Measurements from ENCODE around the gene TMPRSS2. TPM values are rescaled to one million over a fixed set of nuclear protein-coding genes. Genes with fewer than 3 reads are reported as not detected.

The TMPRSS2 gene
- total and polyA plus RNA-seq, 2 of the 13 experiments (the other 11 are each of a cell fraction or from before 2014, with no cell fraction given): 1.7 to 1.8 TPM

DNA sequence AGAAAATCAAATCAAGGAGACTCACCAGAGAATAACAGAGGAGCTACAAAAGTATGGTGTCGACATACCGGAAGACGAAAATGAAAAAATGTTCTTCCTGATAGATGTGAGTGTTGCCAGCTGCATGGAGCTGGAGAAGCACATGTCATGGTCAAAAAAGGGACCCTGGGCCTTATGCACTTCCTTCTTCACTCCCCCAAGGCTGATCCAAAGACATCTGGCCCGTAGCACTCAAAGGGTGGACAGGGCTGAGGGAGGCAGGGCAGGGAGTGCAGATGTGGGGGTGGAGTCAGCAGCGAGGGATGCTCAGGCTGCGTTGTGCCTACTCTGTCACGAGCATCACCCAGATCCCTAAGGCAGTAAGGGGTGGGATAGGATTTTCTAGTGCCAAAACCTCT lies 62.5 kb downstream of the TMPRSS2 start (continued):
- no peak for TF ChIP-seq ZNF660 (CRISPR knock-in tag; IDR thresholded peaks at IDR 0.05; ENCODE audit: borderline replicate concordance, low read depth)
- no peak for TF ChIP-seq SCMH1 (CRISPR knock-in tag; IDR thresholded peaks at IDR 0.05; ENCODE audit: borderline replicate concordance)

DNA sequence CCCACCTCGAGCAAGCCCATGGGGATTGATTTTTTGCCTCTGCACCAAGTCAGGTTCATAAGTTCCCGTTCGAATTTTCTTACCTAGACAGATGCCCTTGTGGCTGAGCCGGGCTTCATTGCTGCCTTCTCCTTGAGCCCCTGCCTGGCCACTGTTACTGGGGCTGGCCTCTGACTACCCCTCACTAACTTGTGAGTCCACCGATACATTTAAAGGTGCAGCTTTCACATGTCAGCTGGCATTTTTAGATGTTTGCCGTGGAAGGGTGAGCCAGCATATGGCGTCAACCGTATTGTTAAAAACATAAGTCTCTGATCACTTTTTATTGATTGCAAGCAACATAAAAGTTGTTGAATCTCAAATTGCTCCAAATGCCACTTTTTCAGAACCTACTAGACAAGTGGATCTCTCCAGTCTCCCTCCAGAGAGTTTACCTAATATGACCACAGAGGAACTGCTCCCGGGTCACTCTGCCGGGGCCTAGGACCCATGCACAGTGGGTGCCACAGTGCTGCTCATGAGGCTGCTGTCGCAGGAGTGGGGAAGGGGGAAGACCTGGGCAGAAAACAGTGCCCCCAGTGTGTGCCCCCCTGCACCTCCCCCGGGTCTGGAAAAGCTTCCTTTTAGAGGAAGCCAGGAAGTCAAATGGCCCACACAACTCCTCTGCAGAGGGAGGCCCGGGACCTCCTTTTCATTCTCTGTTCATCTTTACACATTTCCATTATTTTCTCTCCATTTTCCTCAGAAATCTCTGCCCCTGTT lies 63.1 kb downstream of the TMPRSS2 start:
- no peaks in the 10 kb centered on the region for H3K27me3 ChIP-seq (ENCODE audit: control insufficient read depth in 1 of 2, insufficient read depth in 2 of 2, low read length in 2 of 2)
- no peaks in the 10 kb centered on the region for H3K4me1 ChIP-seq (ENCODE audit: insufficient read depth, low read length)
- 80% methylated on average over 13 of the region's 13 CpGs for WGBS (ENCODE audit: low lambda C conversion rate)
- in situ Hi-C loops (cut with HindIII; ENCODE audit: extremely low pct_ligation_motif_present, low pct_unique_long_range_greater_than_20kb) (no loop called here), intact Hi-C loops (cut with micrococcal nuclease; ENCODE audit: unreplicated experiment) (no loop called here)
- FAIRE-seq (no peak), ATAC-seq (no peak), DNase-seq (ENCODE audit: low spot score) (no peak)
- H3K4me2 ChIP-seq (ENCODE audit: low read depth, low read length): no peak overlapping the region
- H3K4me3 ChIP-seq (replicated peaks in 1 of 3; ENCODE audit: insufficient read depth in 1 of 3, low read depth in 2 of 3, low read length in 3 of 3): no peak overlapping the region
- no peaks in the 10 kb centered on the region for H3K36me3 ChIP-seq (replicated peaks in 1 of 2; ENCODE audit: control insufficient read depth in 1 of 2, insufficient read depth in 2 of 2, low read length in 2 of 2)
- ChIA-PET CTCF (ENCODE audit: low intra/inter-chr PET ratio, low total read pairs) (no interaction called here), POLR2A (no interaction called here)
- H2AFZ ChIP-seq (ENCODE audit: low read length): no peak overlapping the region
- H4K20me1 ChIP-seq (ENCODE audit: insufficient read depth, low read length): no peaks in the 10 kb centered on the region
- TF ChIP-seq ELF1 (CRISPR knock-in tag; IDR thresholded peaks at IDR 0.05): no peak
- no peak for TF ChIP-seq ZNF543 (CRISPR knock-in tag; IDR thresholded peaks at IDR 0.05)
- TF ChIP-seq RAD21 (CRISPR knock-in tag; IDR thresholded peaks at IDR 0.05): no peak
- TF ChIP-seq ZNF891 (CRISPR knock-in tag; IDR thresholded peaks at IDR 0.05): no peak
- TF ChIP-seq, protein P1, sequence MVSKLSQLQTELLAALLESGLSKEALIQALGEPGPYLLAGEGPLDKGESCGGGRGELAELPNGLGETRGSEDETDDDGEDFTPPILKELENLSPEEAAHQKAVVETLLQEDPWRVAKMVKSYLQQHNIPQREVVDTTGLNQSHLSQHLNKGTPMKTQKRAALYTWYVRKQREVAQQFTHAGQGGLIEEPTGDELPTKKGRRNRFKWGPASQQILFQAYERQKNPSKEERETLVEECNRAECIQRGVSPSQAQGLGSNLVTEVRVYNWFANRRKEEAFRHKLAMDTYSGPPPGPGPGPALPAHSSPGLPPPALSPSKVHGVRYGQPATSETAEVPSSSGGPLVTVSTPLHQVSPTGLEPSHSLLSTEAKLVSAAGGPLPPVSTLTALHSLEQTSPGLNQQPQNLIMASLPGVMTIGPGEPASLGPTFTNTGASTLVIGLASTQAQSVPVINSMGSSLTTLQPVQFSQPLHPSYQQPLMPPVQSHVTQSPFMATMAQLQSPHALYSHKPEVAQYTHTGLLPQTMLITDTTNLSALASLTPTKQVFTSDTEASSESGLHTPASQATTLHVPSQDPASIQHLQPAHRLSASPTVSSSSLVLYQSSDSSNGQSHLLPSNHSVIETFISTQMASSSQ (IDR thresholded peaks at IDR 0.05; ENCODE audit: low read depth): no peak
- TF ChIP-seq, protein P1 (CRISPR knock-in tag; IDR thresholded peaks at IDR 0.05; ENCODE audit: borderline replicate concordance): no peak
- TF ChIP-seq ELF4 (CRISPR knock-in tag; IDR thresholded peaks at IDR 0.05; ENCODE audit: borderline replicate concordance): no peak
- no peak for TF ChIP-seq ZNF225 (CRISPR knock-in tag; IDR thresholded peaks at IDR 0.05)
- TF ChIP-seq YEATS2 (CRISPR knock-in tag; IDR thresholded peaks at IDR 0.05; ENCODE audit: borderline replicate concordance): no peak
- TF ChIP-seq MEF2D (CRISPR knock-in tag; IDR thresholded peaks at IDR 0.05): no peak
- TF ChIP-seq THYN1 (CRISPR knock-in tag; IDR thresholded peaks at IDR 0.05; ENCODE audit: borderline replicate concordance, low read depth): no peak
- no peak for TF ChIP-seq ZNF674 (CRISPR knock-in tag; IDR thresholded peaks at IDR 0.05; ENCODE audit: low read depth)
- no peaks in the 10 kb centered on the region for H3K9me3 ChIP-seq (ENCODE audit: low read length)
- no peak overlapping the region for H3K27ac ChIP-seq (ENCODE audit: extremely low read length, insufficient read depth, low read length)
- BruUV-seq (replicated peaks): no TSS peak
- no peaks in the 10 kb centered on the region for H3K79me2 ChIP-seq (ENCODE audit: insufficient read depth, low read length)
- no peak overlapping the region for H3K9ac ChIP-seq (ENCODE audit: insufficient read depth, low read depth, low read length)

Data from HepG2 (cell line).